Osteocyte (in vitro differentiated cells): Measurements from ENCODE around the gene DDAH2. TPM values are rescaled to one million over a fixed set of nuclear protein-coding genes. Genes with fewer than 3 reads are reported as not detected.

Source experiments
- DNase-seq: peaks from one replicate; pipeline ENCODE4 v3.0.0; 2021; ENCODE audit warnings: mixed read lengths; ENCODE audit not compliant: unreplicated experiment; ENCODE audit errors: extremely low spot score
- H3K27ac Mint-ChIP-seq: one replicate; pipeline ENCODE4 v1.8.0; 2021; ENCODE audit warnings: mild to moderate bottlenecking, mixed read lengths; ENCODE audit not compliant: unreplicated experiment
- H3K27me3 Mint-ChIP-seq: one replicate; pipeline ENCODE4 v1.8.0; 2021; ENCODE audit warnings: mixed read lengths; ENCODE audit not compliant: unreplicated experiment
- H3K36me3 Mint-ChIP-seq: one replicate; pipeline ENCODE4 v1.8.0; 2021; ENCODE audit warnings: mixed read lengths; ENCODE audit not compliant: unreplicated experiment
- H3K4me1 Mint-ChIP-seq: one replicate; pipeline ENCODE4 v1.8.0; 2021; ENCODE audit warnings: mixed read lengths; ENCODE audit not compliant: unreplicated experiment
- H3K4me3 Mint-ChIP-seq: one replicate; pipeline ENCODE4 v1.8.0; 2021; ENCODE audit warnings: mild to moderate bottlenecking, moderate library complexity, mixed read lengths; ENCODE audit not compliant: unreplicated experiment
- H3K9me3 Mint-ChIP-seq: one replicate; pipeline ENCODE4 v1.8.0; 2021; ENCODE audit warnings: mixed read lengths; ENCODE audit not compliant: unreplicated experiment
- CTCF ChIP-seq: fragments of 200-600 bp; sonication (generic); IDR thresholded peaks from 2 replicates; pipeline ENCODE4 v1.5.0; 2021; ENCODE audit warnings: antibody characterized with exemption, mild to moderate bottlenecking, moderate library complexity
- total RNA-seq: library from RNA; stranded (reverse); gene quantifications from 2 replicates; pipeline ENCODE4 v1.2.1, GENCODE V29; 2021

Gene DDAH2
- total RNA-seq, 1 donor from 2014 or later, result 96.3 TPM

DNA sequence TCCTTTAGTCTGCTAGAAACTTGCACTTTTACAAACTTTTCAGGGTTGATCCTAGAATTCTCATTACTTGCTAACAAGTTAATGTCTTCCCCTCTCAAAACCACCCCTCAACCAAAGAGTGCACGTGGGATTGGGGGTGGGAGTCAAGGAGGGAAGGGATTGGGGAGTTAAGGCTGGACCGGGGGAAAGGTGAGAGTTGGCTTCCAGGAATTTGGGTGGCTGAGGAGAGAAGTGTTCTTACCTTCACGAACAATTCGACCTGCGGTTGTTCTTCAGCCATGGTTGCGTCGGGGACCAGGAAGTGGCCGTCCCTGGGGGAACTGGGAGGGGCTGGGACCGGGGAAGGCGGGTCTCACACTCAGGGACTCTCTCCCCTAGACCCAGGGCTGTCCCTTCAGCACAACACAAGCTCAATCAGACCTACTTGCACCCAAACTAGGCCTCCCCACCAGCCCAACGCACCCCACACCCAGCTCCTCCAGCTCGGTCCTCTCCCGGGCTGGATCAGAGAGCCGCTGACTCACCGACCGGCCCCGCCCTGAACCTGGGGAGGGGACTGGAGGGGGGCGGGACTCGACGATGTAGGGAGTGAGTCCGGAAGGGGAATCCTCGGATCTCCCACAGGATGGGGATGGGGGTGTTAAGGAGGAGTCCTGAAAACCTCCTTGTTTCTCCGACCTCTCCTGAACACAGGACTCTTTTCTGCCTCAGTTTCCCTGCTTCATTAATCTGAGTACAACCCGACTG is 7.1 kb upstream of the DDAH2 start, which contains the start of gene CLIC1:
Gene CLIC1, minus strand, starts transcription at position 510 of the 747 bp plus-strand sequence. Its CDS starts 230 bp downstream, at position 280.
- Mint-ChIP-seq H3K27ac (peak within 1 kb of the TSS; percentile 96), H3K9me3 (no peaks in the 10 kb centered on the region), H3K4me1 (peaks cover 58% of the 10 kb centered on the region), H3K36me3 (peaks cover 16% of the 10 kb centered on the region), H3K4me3 (peak within 1 kb of the TSS; percentile 99), H3K27me3 (no peaks in the 10 kb centered on the region)
- peak; percentile 93 for DNase-seq
- TF ChIP-seq CTCF, result no peak

DNA sequence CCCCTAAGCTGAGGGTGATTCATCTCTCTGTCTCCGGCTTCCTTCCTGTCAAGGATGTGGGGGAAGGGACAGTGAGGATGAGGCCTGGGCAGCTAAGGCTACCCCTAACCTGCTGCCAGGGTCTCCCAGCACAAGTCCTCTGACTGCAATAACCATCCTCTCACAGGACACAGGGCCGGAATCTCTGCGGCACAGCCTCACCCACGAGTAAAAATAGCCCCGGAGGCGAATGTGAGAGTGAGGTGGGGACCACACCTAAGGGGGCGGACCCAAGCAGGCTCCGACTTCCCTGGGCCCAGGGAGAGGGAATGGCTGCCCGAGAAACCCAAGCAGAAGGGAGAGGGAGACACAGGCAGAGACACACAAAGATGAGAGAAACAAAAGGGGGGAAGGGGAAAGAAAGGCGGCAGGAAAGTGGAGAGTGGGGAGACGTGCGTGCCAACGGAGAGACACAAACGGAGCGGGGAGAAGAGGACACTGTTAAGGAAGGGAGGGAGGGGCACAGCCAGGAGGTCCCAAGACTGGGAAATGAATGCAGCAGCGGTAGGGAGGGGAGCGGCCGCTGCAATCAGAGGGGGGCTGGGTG is 5.8 kb upstream of the DDAH2 start:
- Mint-ChIP-seq H3K27me3 (no peaks in the 10 kb centered on the region), H3K9me3 (no peaks in the 10 kb centered on the region), H3K4me1 (peaks cover 61% of the 10 kb centered on the region), H3K4me3 (peak overlapping the region; percentile 99), H3K27ac (peak overlapping the region; percentile 96), H3K36me3 (peaks cover 21% of the 10 kb centered on the region)
- TF ChIP-seq CTCF, result no peak
- no peak for DNase-seq

DNA sequence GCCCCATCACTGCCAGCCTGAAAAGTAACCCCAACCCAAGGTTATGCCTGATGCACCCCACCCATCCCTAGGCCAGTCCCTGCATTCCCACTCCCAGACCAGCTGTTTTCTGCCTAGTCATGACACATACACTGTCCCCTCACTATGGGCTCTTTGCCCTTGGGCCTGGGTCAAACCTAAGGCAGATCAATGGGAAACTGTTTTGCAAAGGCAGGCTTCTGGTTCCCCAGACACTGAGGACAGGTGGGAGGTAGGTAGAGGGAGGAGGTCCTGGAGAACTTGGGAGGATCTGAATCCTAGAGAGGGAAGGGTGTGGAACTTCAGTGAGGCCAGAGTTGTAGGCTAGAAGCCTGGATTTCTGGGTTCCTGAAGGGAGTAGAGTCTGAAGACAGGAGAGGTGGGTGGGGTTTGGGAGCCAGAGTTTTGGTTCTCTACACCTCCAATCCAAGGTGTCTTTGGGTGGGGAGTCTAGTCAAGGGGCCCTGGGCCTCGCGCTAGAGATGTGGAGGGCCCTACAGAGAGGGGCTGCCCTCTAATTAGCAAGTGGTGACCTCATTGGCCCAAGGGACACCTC is 5.2 kb upstream of the DDAH2 start:
- peak overlapping the region; percentile 96 for H3K27ac Mint-ChIP-seq
- no peak for TF ChIP-seq CTCF
- no peak for DNase-seq
- peaks cover 58% of the 10 kb centered on the region for H3K4me1 Mint-ChIP-seq
- H3K36me3 Mint-ChIP-seq, result peaks cover 21% of the 10 kb centered on the region
- H3K4me3 Mint-ChIP-seq, result peak overlapping the region; percentile 99
- H3K27me3 Mint-ChIP-seq, result no peaks in the 10 kb centered on the region
- H3K9me3 Mint-ChIP-seq, result no peaks in the 10 kb centered on the region

- no peak for DNase-seq
- Mint-ChIP-seq H3K9me3 (no peaks in the 10 kb centered on the region), H3K4me3 (peak overlapping the region; percentile 99), H3K4me1 (peaks cover 61% of the 10 kb centered on the region), H3K36me3 (peaks cover 21% of the 10 kb centered on the region), H3K27me3 (no peaks in the 10 kb centered on the region), H3K27ac (peak overlapping the region; percentile 96)
- no peak for TF ChIP-seq CTCF
Observed at GRCh38 chr6:31733734-31734133, 4.6 kb upstream of the DDAH2 start.

- no peaks in the 10 kb centered on the region for H3K27me3 Mint-ChIP-seq
- peak overlapping the region; percentile 1 for H3K27ac Mint-ChIP-seq
- H3K4me1 Mint-ChIP-seq, result peaks cover 49% of the 10 kb centered on the region
- no peak overlapping the region for H3K4me3 Mint-ChIP-seq
- H3K9me3 Mint-ChIP-seq, result no peaks in the 10 kb centered on the region
- no peak for DNase-seq
- no peak for TF ChIP-seq CTCF
- peaks cover 27% of the 10 kb centered on the region for H3K36me3 Mint-ChIP-seq
Observed at GRCh38 chr6:31732029-31732428, 2.9 kb upstream of the DDAH2 start.
